Panc1 (cell line): Measurements from ENCODE around the gene RFPL4AL1. TPM values are rescaled to one million over a fixed set of nuclear protein-coding genes. Genes with fewer than 3 reads are reported as not detected.

ENCODE experiments used
- ATAC-seq: fragments of 200-7000 bp; cut with Tn5 transposase; 2 replicates; pipeline ENCODE4 v1.9.1; 2020; ENCODE audit warnings: mild to moderate bottlenecking, moderate library complexity
- BruUV-seq: library from RNA; stranded (reverse); fragments of 400-500 nt; replicated peaks from 2 replicates; lab custom pipeline; 2021; lab: Mats Ljungman, UMichigan
- CTCF ChIA-PET: fragments of 300-600 bp; sonication (Branson Sonifier 250); formaldehyde crosslinking; loops from one replicate; lab custom pipeline; 2022; ENCODE audit warnings: antibody characterized with exemption; lab: Charles Lee
- POLR2A ChIA-PET: fragments of 300-600 bp; sonication (Branson Sonifier 250); formaldehyde crosslinking; loops from one replicate; lab custom pipeline; 2022; ENCODE audit warnings: antibody characterized with exemption; lab: Charles Lee
- DNase-seq: peaks from one replicate; pipeline ENCODE4 v3.0.0-alpha.2; 2010; ENCODE audit warnings: low read depth, low spot score
- H3K27ac ChIP-seq: 2 replicates; pipeline ENCODE4 v1.5.1; 2011; ENCODE audit warnings: mild to moderate bottlenecking, low read length, inconsistent platforms
- H3K27me3 ChIP-seq: fragments of 200-500 bp; sonication (Bioruptor generic); 2 replicates; pipeline ENCODE4 v1.6.0; 2014; ENCODE audit warnings: low read length, inconsistent platforms; ENCODE audit not compliant: control insufficient read depth, insufficient read depth
- H3K36me3 ChIP-seq: fragments of 200-500 bp; sonication (Bioruptor generic); 2 replicates; pipeline ENCODE4 v1.5.1; 2014; ENCODE audit warnings: inconsistent platforms, mild to moderate bottlenecking, low read length, moderate library complexity; ENCODE audit not compliant: control insufficient read depth, insufficient read depth
- H3K4me1 ChIP-seq: 2 replicates; pipeline ENCODE4 v1.5.1; 2011; ENCODE audit warnings: inconsistent platforms, mild to moderate bottlenecking, low read length, moderate library complexity; ENCODE audit not compliant: control insufficient read depth, insufficient read depth
- H3K4me3 ChIP-seq, 2 experiments: 2 replicates each; pipeline ENCODE4 v1.5.1; 2011 to 2012; ENCODE audit warnings: low read depth in 2 of 2, low read length in 2 of 2, mild to moderate bottlenecking in 2 of 2, inconsistent platforms in 1 of 2, moderate library complexity in 1 of 2
- H3K9me3 ChIP-seq: fragments of 200-500 bp; sonication (Bioruptor generic); 2 replicates; pipeline ENCODE4 v1.5.1; 2014; ENCODE audit warnings: low read depth, mild to moderate bottlenecking, inconsistent platforms, low read length, moderate library complexity; ENCODE audit not compliant: control insufficient read depth, insufficient read depth
- POLR2AphosphoS5 ChIP-seq: IDR thresholded peaks from 2 replicates; pipeline ENCODE4 v1.6.1; 2012; ENCODE audit warnings: mild to moderate bottlenecking, low read depth, low read length, moderate library complexity
- SIN3A ChIP-seq: IDR thresholded peaks from 2 replicates; pipeline ENCODE4 v1.6.1; 2012; ENCODE audit warnings: low read depth, mild to moderate bottlenecking, low read length, moderate library complexity, borderline replicate concordance; ENCODE audit not compliant: insufficient read depth
- TCF7L2 ChIP-seq: IDR thresholded peaks from 2 replicates; pipeline ENCODE4 v1.6.1; 2011; ENCODE audit warnings: mild to moderate bottlenecking, low read depth, low read length, inconsistent platforms
- in situ Hi-C: cut with HindIII; loops from 2 replicates; pipeline ENCODE4 v1.10.0; 2016; ENCODE audit warnings: low sequenced_read_pairs, low pct_unique_long_range_greater_than_20kb
- intact Hi-C: fragments of 100-400 bp; cut with micrococcal nuclease; formaldehyde crosslinking; loops from one replicate; pipeline ENCODE4 v1.10.0; 2022; ENCODE audit not compliant: unreplicated experiment
- total RNA-seq: library from RNA; stranded (reverse); gene quantifications from one replicate; pipeline ENCODE4 v1.2.1, GENCODE V29; 2021; ENCODE audit not compliant: unreplicated experiment
- TF ChIP-seq, protein P1 (sequence below): fragments of 450-650 bp; IDR thresholded peaks from 2 replicates; pipeline ENCODE4 v1.5.1; 2017; ENCODE audit warnings: mild to moderate bottlenecking
- TF ChIP-seq, protein P2 (sequence below), 2 experiments: IDR thresholded peaks; 2 replicates each; pipeline ENCODE4 v1.6.1; 2011 to 2012; ENCODE audit warnings: low read depth in 2 of 2, control low read depth in 1 of 2, low read length in 1 of 2, mild to moderate bottlenecking in 1 of 2, moderate library complexity in 1 of 2; ENCODE audit not compliant: insufficient read depth in 1 of 2

Gene RFPL4AL1
- total RNA-seq, 1 experiment from 2014 or later: not detected

DNA sequence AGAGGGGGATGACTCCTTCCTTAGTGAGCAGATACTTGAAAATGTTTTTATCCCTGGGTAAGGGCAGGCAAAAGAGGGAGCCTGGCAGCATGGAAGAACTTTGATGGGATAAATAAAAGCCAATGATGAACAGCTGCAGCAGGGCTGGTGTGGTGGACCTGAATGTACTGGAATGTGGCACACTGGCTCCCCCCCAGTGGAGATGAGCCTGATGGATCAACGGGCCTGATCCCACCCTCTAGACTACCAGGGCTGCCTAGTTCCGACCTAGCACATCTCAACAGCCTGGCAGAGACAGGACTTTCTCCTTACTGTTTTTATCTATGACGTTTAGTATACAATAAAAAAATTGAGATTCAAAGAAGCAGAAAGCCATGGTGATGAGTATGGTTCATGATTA lies 42.4 kb downstream of the RFPL4AL1 start:
- POLR2A ChIA-PET: interaction anchor here (0.7 kb wide), 1 partner anchor 99 kb away, joined by 3 read pairs; no protein-coding TSS in a partner anchor
- TF ChIP-seq SIN3A: no peak
- TF ChIP-seq, protein P1, sequence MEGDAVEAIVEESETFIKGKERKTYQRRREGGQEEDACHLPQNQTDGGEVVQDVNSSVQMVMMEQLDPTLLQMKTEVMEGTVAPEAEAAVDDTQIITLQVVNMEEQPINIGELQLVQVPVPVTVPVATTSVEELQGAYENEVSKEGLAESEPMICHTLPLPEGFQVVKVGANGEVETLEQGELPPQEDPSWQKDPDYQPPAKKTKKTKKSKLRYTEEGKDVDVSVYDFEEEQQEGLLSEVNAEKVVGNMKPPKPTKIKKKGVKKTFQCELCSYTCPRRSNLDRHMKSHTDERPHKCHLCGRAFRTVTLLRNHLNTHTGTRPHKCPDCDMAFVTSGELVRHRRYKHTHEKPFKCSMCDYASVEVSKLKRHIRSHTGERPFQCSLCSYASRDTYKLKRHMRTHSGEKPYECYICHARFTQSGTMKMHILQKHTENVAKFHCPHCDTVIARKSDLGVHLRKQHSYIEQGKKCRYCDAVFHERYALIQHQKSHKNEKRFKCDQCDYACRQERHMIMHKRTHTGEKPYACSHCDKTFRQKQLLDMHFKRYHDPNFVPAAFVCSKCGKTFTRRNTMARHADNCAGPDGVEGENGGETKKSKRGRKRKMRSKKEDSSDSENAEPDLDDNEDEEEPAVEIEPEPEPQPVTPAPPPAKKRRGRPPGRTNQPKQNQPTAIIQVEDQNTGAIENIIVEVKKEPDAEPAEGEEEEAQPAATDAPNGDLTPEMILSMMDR: no peak
- TF ChIP-seq POLR2AphosphoS5: no peak
- TF ChIP-seq, protein P2, sequence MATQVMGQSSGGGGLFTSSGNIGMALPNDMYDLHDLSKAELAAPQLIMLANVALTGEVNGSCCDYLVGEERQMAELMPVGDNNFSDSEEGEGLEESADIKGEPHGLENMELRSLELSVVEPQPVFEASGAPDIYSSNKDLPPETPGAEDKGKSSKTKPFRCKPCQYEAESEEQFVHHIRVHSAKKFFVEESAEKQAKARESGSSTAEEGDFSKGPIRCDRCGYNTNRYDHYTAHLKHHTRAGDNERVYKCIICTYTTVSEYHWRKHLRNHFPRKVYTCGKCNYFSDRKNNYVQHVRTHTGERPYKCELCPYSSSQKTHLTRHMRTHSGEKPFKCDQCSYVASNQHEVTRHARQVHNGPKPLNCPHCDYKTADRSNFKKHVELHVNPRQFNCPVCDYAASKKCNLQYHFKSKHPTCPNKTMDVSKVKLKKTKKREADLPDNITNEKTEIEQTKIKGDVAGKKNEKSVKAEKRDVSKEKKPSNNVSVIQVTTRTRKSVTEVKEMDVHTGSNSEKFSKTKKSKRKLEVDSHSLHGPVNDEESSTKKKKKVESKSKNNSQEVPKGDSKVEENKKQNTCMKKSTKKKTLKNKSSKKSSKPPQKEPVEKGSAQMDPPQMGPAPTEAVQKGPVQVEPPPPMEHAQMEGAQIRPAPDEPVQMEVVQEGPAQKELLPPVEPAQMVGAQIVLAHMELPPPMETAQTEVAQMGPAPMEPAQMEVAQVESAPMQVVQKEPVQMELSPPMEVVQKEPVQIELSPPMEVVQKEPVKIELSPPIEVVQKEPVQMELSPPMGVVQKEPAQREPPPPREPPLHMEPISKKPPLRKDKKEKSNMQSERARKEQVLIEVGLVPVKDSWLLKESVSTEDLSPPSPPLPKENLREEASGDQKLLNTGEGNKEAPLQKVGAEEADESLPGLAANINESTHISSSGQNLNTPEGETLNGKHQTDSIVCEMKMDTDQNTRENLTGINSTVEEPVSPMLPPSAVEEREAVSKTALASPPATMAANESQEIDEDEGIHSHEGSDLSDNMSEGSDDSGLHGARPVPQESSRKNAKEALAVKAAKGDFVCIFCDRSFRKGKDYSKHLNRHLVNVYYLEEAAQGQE (IDR thresholded peaks at IDR 0.05; ENCODE audit: insufficient read depth in 1 of 2, low read depth in 2 of 2, low read length in 1 of 2): no peak
- Histone ChIP-seq H3K27me3 (peaks cover 9% of the 10 kb centered on the region), H3K4me3 (no peak overlapping the region), H3K36me3 (no peaks in the 10 kb centered on the region), H3K4me1 (no peaks in the 10 kb centered on the region), H3K27ac (no peak overlapping the region), H3K9me3 (no peaks in the 10 kb centered on the region)
- in situ Hi-C loops (no loop called here), intact Hi-C loops (no loop called here)
- DNase-seq (no peak), ATAC-seq (no peak)
- no TSS peak for BruUV-seq
- CTCF ChIA-PET: no interaction called here

DNA sequence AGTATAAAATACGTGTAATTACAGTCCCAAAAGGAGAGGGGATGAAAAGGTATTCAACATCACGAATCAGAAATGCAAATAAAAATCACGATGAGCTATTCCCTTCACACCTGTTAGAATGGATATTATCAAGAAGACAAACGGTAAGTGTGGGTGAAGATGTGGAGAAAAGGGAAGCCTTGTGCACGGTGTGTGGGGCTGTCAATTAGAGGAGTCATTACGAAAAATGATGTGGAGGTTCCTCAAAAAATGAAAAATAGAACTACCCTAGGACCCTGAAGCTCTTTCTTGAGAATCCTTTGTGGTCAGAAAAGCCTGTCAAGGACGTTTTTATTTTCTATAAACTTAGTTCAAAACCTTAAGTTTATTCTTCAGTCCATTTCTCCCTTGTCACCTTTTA lies 43.5 kb downstream of the RFPL4AL1 start:
- BruUV-seq: no TSS peak
- H3K36me3 ChIP-seq: no peaks in the 10 kb centered on the region
- CTCF ChIA-PET: no interaction called here
- no peak overlapping the region for H3K27ac ChIP-seq
- ATAC-seq (no peak), DNase-seq (no peak)
- POLR2A ChIA-PET: no interaction called here
- no peak overlapping the region for H3K4me3 ChIP-seq
- intact Hi-C loops (loop anchor here (2.0 kb wide), 1 partner anchor 64 kb away; no protein-coding TSS in a partner anchor), in situ Hi-C loops (no loop called here)
- TF ChIP-seq, protein P1: no peak
- no peak for TF ChIP-seq SIN3A
- TF ChIP-seq TCF7L2: no peak
- TF ChIP-seq, protein P2 (IDR thresholded peaks at IDR 0.05; ENCODE audit: insufficient read depth in 1 of 2, low read depth in 2 of 2, low read length in 1 of 2): no peak
- TF ChIP-seq POLR2AphosphoS5: no peak
- no peaks in the 10 kb centered on the region for H3K9me3 ChIP-seq
- peaks cover 14% of the 10 kb centered on the region for H3K27me3 ChIP-seq
- H3K4me1 ChIP-seq: no peaks in the 10 kb centered on the region
